Left lung (tissue), 10 donors: ENCODE results near the gene SEPTIN5. TPM values are rescaled to one million over a fixed set of nuclear protein-coding genes. Genes with fewer than 3 reads are reported as not detected.
"Not testable (repeated sequence)": the region's sequence is repeated elsewhere in the genome, so short reads cannot be mapped to it uniquely, and the experiment has no call there.

ENCODE experiments used
- ATAC-seq: fragments of 200-7000 bp; cut with Tn5 transposase; one replicate; pipeline ENCODE4 v1.9.1; 2020; ENCODE audit warnings: moderate library complexity
- DNase-seq, 4 donors: peaks; one replicate each; pipeline ENCODE4 v3.0.0-alpha.2; 2013 to 2020
- H3K27ac ChIP-seq, 2 donors: fragments of 200-600 bp; sonication (generic) in 1 of 2; one replicate each; pipeline versions ENCODE4 v1.5.0 to v1.8.0; 2020 to 2021
- H3K27me3 ChIP-seq, 2 donors: fragments of 200-600 bp; sonication (generic) in 1 of 2; one replicate each; pipeline versions ENCODE4 v1.5.0 to v1.8.0; 2020 to 2021
- H3K36me3 ChIP-seq, 2 donors: fragments of 200-600 bp; sonication (generic) in 1 of 2; one replicate each; pipeline versions ENCODE4 v1.5.0 to v1.8.0; 2020 to 2021
- H3K4me1 ChIP-seq, 2 donors: fragments of 200-600 bp; one replicate each; pipeline ENCODE4 v1.8.0; 2021
- H3K4me3 ChIP-seq, 2 donors: fragments of 200-600 bp; sonication (generic) in 1 of 2; one replicate each; pipeline versions ENCODE4 v1.5.0 to v1.8.0; 2020 to 2021; ENCODE audit warnings: mild to moderate bottlenecking in 1 of 2
- H3K9me3 ChIP-seq, 2 donors: fragments of 200-600 bp; sonication (generic) in 1 of 2; one replicate each; pipeline versions ENCODE4 v1.5.0 to v1.8.0; 2020 to 2021
- CTCF ChIP-seq, 2 donors: fragments of 200-600 bp; sonication (generic) in 1 of 2; IDR thresholded peaks; one replicate each; pipeline versions ENCODE4 v1.5.0 to v1.8.0; 2021; ENCODE audit warnings: antibody characterized with exemption in 2 of 2
- intact Hi-C, 2 donors: fragments of 100-400 bp; cut with DNase I; formaldehyde crosslinking; loops; one replicate each; pipeline versions ENCODE4 v1.11.2 to v1.14.2; 2022
- polyA plus RNA-seq, 6 donors: library from polyadenylated mRNA; unstranded; fragments of 120-200 nt; gene quantifications; one replicate each; pipeline ENCODE4 v1.2.1, GENCODE V29; 2013; ENCODE audit not compliant: insufficient read length in 6 of 6
- total RNA-seq, 2 donors: library from RNA; stranded (reverse); fragmentation: NEBNext Ultra II Directional; extraction: Animal tissue kit (Norgen Biotek cat#: 25700); gene quantifications; one replicate each; pipeline ENCODE4 v1.2.1, GENCODE V29; 2021
- donor health status: DM: no; HTN: yes; CAD: no.
- donor health status: DM: no; HTN: no; CAD: no.

Gene SEPTIN5
- total and polyA plus RNA-seq, 8 donors, result 14.6 to 80.0 (median 63.0) TPM

GRCh38 chr22:19672054-19672776, 42.1 kb upstream of the SEPTIN5 start:
- no peak for TF ChIP-seq CTCF (IDR thresholded peaks at IDR 0.05)
- Histone ChIP-seq H3K4me1 (no peaks in the 10 kb centered on the region), H3K27me3 (peaks cover 0 to 6% of the 10 kb centered on the region in 2 donors), H3K27ac (no peak overlapping the region), H3K36me3 (no peaks in the 10 kb centered on the region), H3K4me3 (no peak overlapping the region), H3K9me3 (no peaks in the 10 kb centered on the region)
- intact Hi-C loops, result no loop called here
- DNase-seq (no peak), ATAC-seq (no peak)

GRCh38 chr22:19673660-19674059, 40.6 kb upstream of the SEPTIN5 start:
- intact Hi-C loops, result no loop called here
- DNase-seq, result no peak
- no peaks in the 10 kb centered on the region for H3K36me3 ChIP-seq
- H3K27me3 ChIP-seq, result peaks cover 0 to 6% of the 10 kb centered on the region in 2 donors
- no peaks in the 10 kb centered on the region for H3K9me3 ChIP-seq
- no peak overlapping the region for H3K4me3 ChIP-seq
- no peak for ATAC-seq
- TF ChIP-seq CTCF (IDR thresholded peaks at IDR 0.05), result no peak
- H3K4me1 ChIP-seq, result no peaks in the 10 kb centered on the region
- no peak overlapping the region for H3K27ac ChIP-seq

- H3K4me1 ChIP-seq, result no peaks in the 10 kb centered on the region
- H3K4me3 ChIP-seq, result no peak overlapping the region
- no peak for ATAC-seq
- intact Hi-C loops, result no loop called here
- TF ChIP-seq CTCF (IDR thresholded peaks at IDR 0.05), result no peak
- no peaks in the 10 kb centered on the region for H3K9me3 ChIP-seq
- peaks cover 0 to 8% of the 10 kb centered on the region in 2 donors for H3K27me3 ChIP-seq
- no peak for DNase-seq
- H3K27ac ChIP-seq, result no peak overlapping the region
- no peaks in the 10 kb centered on the region for H3K36me3 ChIP-seq
Observed at GRCh38 chr22:19674129-19674928, 40.0 kb upstream of the SEPTIN5 start.

- intact Hi-C loops, result no loop called here
- Histone ChIP-seq H3K27ac (no peak overlapping the region), H3K4me3 (no peak overlapping the region), H3K27me3 (peaks cover 0 to 14% of the 10 kb centered on the region in 2 donors), H3K4me1 (no peaks in the 10 kb centered on the region), H3K9me3 (no peaks in the 10 kb centered on the region), H3K36me3 (no peaks in the 10 kb centered on the region)
- TF ChIP-seq CTCF (IDR thresholded peaks at IDR 0.05), result no peak
- ATAC-seq, result no peak
- no peak for DNase-seq
Observed at GRCh38 chr22:19674929-19675253, 39.4 kb upstream of the SEPTIN5 start.

GRCh38 chr22:19675428-19675827, 38.9 kb upstream of the SEPTIN5 start:
- Histone ChIP-seq H3K9me3 (no peaks in the 10 kb centered on the region), H3K4me1 (no peaks in the 10 kb centered on the region), H3K4me3 (no peak overlapping the region), H3K36me3 (no peaks in the 10 kb centered on the region), H3K27ac (no peak overlapping the region), H3K27me3 (peaks cover 0 to 19% of the 10 kb centered on the region in 2 donors)
- no peak for TF ChIP-seq CTCF (IDR thresholded peaks at IDR 0.05)
- ATAC-seq, result no peak
- intact Hi-C loops, result no loop called here
- DNase-seq, result no peak

- H3K4me3 ChIP-seq, H3K9me3 ChIP-seq, H3K27ac ChIP-seq, DNase-seq, intact Hi-C loops, H3K36me3 ChIP-seq, H3K4me1 ChIP-seq, ATAC-seq: not testable (repeated sequence)
- peaks cover 0 to 29% of the 10 kb centered on the region in 2 donors for H3K27me3 ChIP-seq
Observed at GRCh38 chr22:19676437-19676836, 37.9 kb upstream of the SEPTIN5 start.
